ENCODE data around the gene SHMT2.

- TF ChIP-seq CTCF (conservative IDR thresholded peaks at IDR 0.05; ENCODE audit: low read depth, low read length) (no peak), EZH2 (IDR thresholded peaks at IDR 0.05; ENCODE audit: borderline replicate concordance, low read depth, low read length, poor library complexity, severe bottlenecking) (no peak)
Observed at GRCh38 chr12:57195186-57195585, 34.3 kb upstream of the SHMT2 start.

Measured in A673 (cell line).